ENCODE data around the gene SIGMAR1. TPM values are rescaled to one million over a fixed set of nuclear protein-coding genes. Genes with fewer than 3 reads are reported as not detected.
A peak's percentile ranks its signal among the peaks of the same experiment; 100 is the strongest.

SIGMAR1 gene
- total RNA-seq, 1 donor from 2014 or later: 43.6 TPM

- ATAC-seq: peak; percentile 97
- intact Hi-C loops (cut with DNase I): loop anchor here (2.0 kb wide), 1 partner anchor 17 kb away; the partner anchor contains the start of gene ARID3C
- DNase-seq (ENCODE audit: low spot score): peak; percentile 92
Observed at GRCh38 chr9:34611811-34612787, 25.5 kb downstream of the SIGMAR1 start, which contains the start of gene RPP25L. RPP25L (minus strand) TSS chr9:34612097; CDS start chr9:34611296, 801 bp downstream.

- intact Hi-C loops (cut with DNase I): no loop called here
- DNase-seq (ENCODE audit: low spot score): no peak
- ATAC-seq: peak; percentile 18
Observed at GRCh38 chr9:34611251-34611810, 26.3 kb downstream of the SIGMAR1 start.

- intact Hi-C loops (cut with DNase I): no loop called here
- no peak for ATAC-seq
- DNase-seq (ENCODE audit: low spot score): no peak
Observed at GRCh38 chr9:34610434-34611206, 27.0 kb downstream of the SIGMAR1 start.

- ATAC-seq: no peak
- intact Hi-C loops (cut with DNase I): no loop called here
Observed at GRCh38 chr9:34607331-34607730, 30.3 kb downstream of the SIGMAR1 start.

GRCh38 chr9:34606905-34607304 is 30.7 kb downstream of the SIGMAR1 start:
- intact Hi-C loops (cut with DNase I): no loop called here
- ATAC-seq (no peak), DNase-seq (ENCODE audit: low spot score) (no peak)

More at GRCh38 chr9:34607331-34607730, 30.3 kb downstream of the SIGMAR1 start:
- DNase-seq (ENCODE audit: low spot score): no peak

- ATAC-seq (no peak), DNase-seq (ENCODE audit: low spot score) (no peak)
- intact Hi-C loops (cut with DNase I): no loop called here
Observed at GRCh38 chr9:34606190-34606589, 31.4 kb downstream of the SIGMAR1 start.

- DNase-seq (ENCODE audit: low spot score) (peak; percentile 93), ATAC-seq (peak; percentile 91)
- intact Hi-C loops (cut with DNase I): no loop called here
Observed at GRCh38 chr9:34603610-34604231, 33.9 kb downstream of the SIGMAR1 start.

- ATAC-seq (no peak), DNase-seq (ENCODE audit: low spot score) (no peak)
- intact Hi-C loops (cut with DNase I): no loop called here
Observed at GRCh38 chr9:34601937-34602573, 35.5 kb downstream of the SIGMAR1 start.

- intact Hi-C loops (cut with DNase I): no loop called here
- ATAC-seq (no peak), DNase-seq (ENCODE audit: low spot score) (no peak)
Observed at GRCh38 chr9:34600908-34601307, 36.7 kb downstream of the SIGMAR1 start.

GRCh38 chr9:34599546-34599945 is 38.0 kb downstream of the SIGMAR1 start:
- DNase-seq (ENCODE audit: low spot score) (no peak), ATAC-seq (no peak)
- intact Hi-C loops (cut with DNase I): no loop called here

- ATAC-seq: no peak
- intact Hi-C loops (cut with DNase I): loop anchor here (5.0 kb wide), 2 partner anchors 47 to 92 kb away; no protein-coding TSS in a partner anchor
Observed at GRCh38 chr9:34594177-34594576, 43.4 kb downstream of the SIGMAR1 start.

GRCh38 chr9:34592895-34593601 is 44.5 kb downstream of the SIGMAR1 start:
- ATAC-seq (peak; percentile 77), DNase-seq (ENCODE audit: low spot score) (peak; percentile 86)
- intact Hi-C loops (cut with DNase I): loop anchor here (5.0 kb wide), 2 partner anchors 46 to 91 kb away; no protein-coding TSS in a partner anchor

More at GRCh38 chr9:34594177-34594576, 43.4 kb downstream of the SIGMAR1 start:
- no peak for DNase-seq (ENCODE audit: low spot score)

GRCh38 chr9:34591917-34592866 is 45.4 kb downstream of the SIGMAR1 start:
- intact Hi-C loops (cut with DNase I): loop anchor here (5.0 kb wide), 2 partner anchors 45 to 90 kb away; no protein-coding TSS in a partner anchor
- no peak for DNase-seq (ENCODE audit: low spot score)
- ATAC-seq: no peak

- peak; percentile 95 for DNase-seq (ENCODE audit: low spot score)
- intact Hi-C loops (cut with DNase I): loop anchor here (5.0 kb wide), 2 partner anchors 44 to 89 kb away; no protein-coding TSS in a partner anchor
- ATAC-seq: peak; percentile 88
Observed at GRCh38 chr9:34591248-34591916, 46.2 kb downstream of the SIGMAR1 start.

GRCh38 chr9:34590381-34591247 is 47.0 kb downstream of the SIGMAR1 start:
- DNase-seq (ENCODE audit: low spot score) (no peak), ATAC-seq (peak; percentile 54)
- intact Hi-C loops (cut with DNase I): loop anchor here (5.0 kb wide), 2 partner anchors 43 to 88 kb away; no protein-coding TSS in a partner anchor
